Measurements from ENCODE around the gene FOXL1. TPM values are rescaled to one million over a fixed set of nuclear protein-coding genes. Genes with fewer than 3 reads are reported as not detected.

FOXL1 gene
- polyA plus RNA-seq, 3 donors, result not detected

DNA sequence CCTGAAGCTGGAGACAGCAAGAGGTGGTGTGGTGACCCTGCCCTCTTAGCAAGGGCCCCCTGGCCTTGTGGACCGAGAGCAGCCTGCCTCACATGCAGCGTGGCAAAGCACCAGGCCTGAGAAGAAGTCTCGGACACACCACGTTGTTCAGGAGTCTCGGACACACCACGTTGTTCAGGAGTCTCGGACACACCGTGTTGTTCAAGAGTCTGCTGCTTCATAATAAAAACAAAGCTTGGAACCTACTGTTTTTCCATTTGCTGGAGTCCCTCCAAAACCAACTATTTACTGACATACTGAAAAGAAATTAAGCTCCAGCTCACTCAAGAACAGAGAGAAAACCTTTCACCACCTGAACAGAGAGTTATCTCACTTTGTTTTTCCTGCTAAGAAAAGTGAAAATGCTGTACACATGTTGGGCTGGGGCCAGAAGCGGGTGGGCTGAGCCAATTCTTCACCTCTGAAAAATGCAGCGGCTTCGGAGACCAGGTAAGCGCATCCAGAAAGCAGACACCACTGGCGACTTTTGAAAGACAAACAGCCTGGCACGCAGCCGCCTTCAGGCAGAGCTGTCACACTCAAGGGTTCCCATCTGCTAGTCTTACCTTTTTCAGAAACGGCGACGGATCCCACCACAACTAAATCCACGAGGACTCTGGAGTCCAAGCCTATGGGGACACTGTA lies 32.3 kb upstream of the FOXL1 start:
- TF ChIP-seq, protein P1, sequence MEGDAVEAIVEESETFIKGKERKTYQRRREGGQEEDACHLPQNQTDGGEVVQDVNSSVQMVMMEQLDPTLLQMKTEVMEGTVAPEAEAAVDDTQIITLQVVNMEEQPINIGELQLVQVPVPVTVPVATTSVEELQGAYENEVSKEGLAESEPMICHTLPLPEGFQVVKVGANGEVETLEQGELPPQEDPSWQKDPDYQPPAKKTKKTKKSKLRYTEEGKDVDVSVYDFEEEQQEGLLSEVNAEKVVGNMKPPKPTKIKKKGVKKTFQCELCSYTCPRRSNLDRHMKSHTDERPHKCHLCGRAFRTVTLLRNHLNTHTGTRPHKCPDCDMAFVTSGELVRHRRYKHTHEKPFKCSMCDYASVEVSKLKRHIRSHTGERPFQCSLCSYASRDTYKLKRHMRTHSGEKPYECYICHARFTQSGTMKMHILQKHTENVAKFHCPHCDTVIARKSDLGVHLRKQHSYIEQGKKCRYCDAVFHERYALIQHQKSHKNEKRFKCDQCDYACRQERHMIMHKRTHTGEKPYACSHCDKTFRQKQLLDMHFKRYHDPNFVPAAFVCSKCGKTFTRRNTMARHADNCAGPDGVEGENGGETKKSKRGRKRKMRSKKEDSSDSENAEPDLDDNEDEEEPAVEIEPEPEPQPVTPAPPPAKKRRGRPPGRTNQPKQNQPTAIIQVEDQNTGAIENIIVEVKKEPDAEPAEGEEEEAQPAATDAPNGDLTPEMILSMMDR (IDR thresholded peaks at IDR 0.05), result no peak
- no peak overlapping the region for H2AFZ ChIP-seq (ENCODE audit: insufficient read depth, low read depth, low read length, poor library complexity, severe bottlenecking)
- peaks cover 79 to 83% of the 10 kb centered on the region in 2 donors for H3K36me3 Mint-ChIP-seq
- no peaks in the 10 kb centered on the region for H3K79me2 ChIP-seq (ENCODE audit: insufficient read depth, low read length)
- no peak overlapping the region for H3K4me3 ChIP-seq (replicated peaks in 1 of 3; ENCODE audit: low read depth in 2 of 3, low read length in 3 of 3)
- H3K4me3 Mint-ChIP-seq, result no peak overlapping the region
- no peak overlapping the region for H3K9ac ChIP-seq (ENCODE audit: insufficient read depth, low read length, poor library complexity, severe bottlenecking)
- H3K27me3 ChIP-seq (ENCODE audit: control insufficient read depth in 2 of 2, insufficient read depth in 2 of 2, low read length in 2 of 2), result no peaks in the 10 kb centered on the region
- intact Hi-C loops (cut with micrococcal nuclease), result no loop called here
- no peak for DNase-seq
- no peaks in the 10 kb centered on the region for H3K4me1 ChIP-seq (ENCODE audit: control insufficient read depth in 1 of 2, insufficient read depth in 2 of 2, low read length in 2 of 2)
- peaks cover 67 to 99% of the 10 kb centered on the region in 2 donors for H3K36me3 ChIP-seq (replicated peaks in 1 of 2; ENCODE audit: control insufficient read depth in 1 of 2, insufficient read depth in 2 of 2, low read length in 2 of 2)
- H3K4me1 Mint-ChIP-seq, result no peaks in the 10 kb centered on the region
- H3K27me3 Mint-ChIP-seq (ENCODE audit: low read depth in 3 of 3), result peaks cover 0 to 2% (median 0%) of the 10 kb centered on the region in 3 donors
- H3K4me2 ChIP-seq (replicated peaks; ENCODE audit: extremely low read depth, low read length, poor library complexity, severe bottlenecking), result no peak overlapping the region
- no peaks in the 10 kb centered on the region for H4K20me1 ChIP-seq (ENCODE audit: insufficient read depth, low read length)
- H3K9me3 Mint-ChIP-seq, result no peaks in the 10 kb centered on the region
- no peaks in the 10 kb centered on the region for H3K9me3 ChIP-seq (replicated peaks in 1 of 2; ENCODE audit: control insufficient read depth in 1 of 2, insufficient read depth in 1 of 2, low read length in 2 of 2)
- no peak overlapping the region for H3K27ac ChIP-seq (ENCODE audit: low read depth in 1 of 2, low read length in 2 of 2)
- H3K27ac Mint-ChIP-seq, result no peak overlapping the region
- WGBS (ENCODE audit: insufficient coverage), result 97% methylated on average over 18 of the region's 19 CpGs

DNA sequence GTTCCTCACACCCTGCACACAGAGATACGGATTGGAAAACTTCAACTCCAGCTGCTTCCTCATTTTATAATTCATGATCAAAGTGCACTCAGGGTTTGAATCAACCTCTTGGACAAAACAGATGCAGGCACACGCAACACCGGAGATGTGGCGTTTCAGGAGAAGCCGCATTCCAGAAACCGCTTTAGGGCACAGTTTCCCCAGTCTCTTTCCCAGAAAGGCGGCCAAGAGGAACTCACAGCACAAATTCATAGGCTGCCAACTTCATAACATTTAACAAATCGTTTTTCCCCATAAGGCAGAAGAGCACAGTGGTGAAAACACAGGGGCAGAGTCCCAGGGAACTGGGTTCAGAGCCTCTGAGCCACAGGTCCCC lies 31.7 kb upstream of the FOXL1 start:
- Mint-ChIP-seq H3K27me3 (ENCODE audit: low read depth in 3 of 3) (peaks cover 0 to 2% (median 0%) of the 10 kb centered on the region in 3 donors), H3K27ac (no peak overlapping the region), H3K4me3 (no peak overlapping the region), H3K36me3 (peaks cover 79 to 83% of the 10 kb centered on the region in 2 donors), H3K9me3 (no peaks in the 10 kb centered on the region), H3K4me1 (no peaks in the 10 kb centered on the region)
- H3K27ac ChIP-seq (ENCODE audit: low read depth in 1 of 2, low read length in 2 of 2), result no peak overlapping the region
- H3K27me3 ChIP-seq (ENCODE audit: control insufficient read depth in 2 of 2, insufficient read depth in 2 of 2, low read length in 2 of 2), result no peaks in the 10 kb centered on the region
- intact Hi-C loops (cut with micrococcal nuclease), result no loop called here
- peaks cover 63 to 99% of the 10 kb centered on the region in 2 donors for H3K36me3 ChIP-seq (replicated peaks in 1 of 2; ENCODE audit: control insufficient read depth in 1 of 2, insufficient read depth in 2 of 2, low read length in 2 of 2)
- no peak for DNase-seq
- no peak overlapping the region for H3K9ac ChIP-seq (ENCODE audit: insufficient read depth, low read length, poor library complexity, severe bottlenecking)
- WGBS (ENCODE audit: insufficient coverage), result 92% methylated on average over 7 of the region's 8 CpGs
- no peak overlapping the region for H3K4me2 ChIP-seq (replicated peaks; ENCODE audit: extremely low read depth, low read length, poor library complexity, severe bottlenecking)
- no peak overlapping the region for H3K4me3 ChIP-seq (replicated peaks in 1 of 3; ENCODE audit: low read depth in 2 of 3, low read length in 3 of 3)
- H2AFZ ChIP-seq (ENCODE audit: insufficient read depth, low read depth, low read length, poor library complexity, severe bottlenecking), result no peak overlapping the region
- H3K79me2 ChIP-seq (ENCODE audit: insufficient read depth, low read length), result no peaks in the 10 kb centered on the region
- H3K4me1 ChIP-seq (ENCODE audit: control insufficient read depth in 1 of 2, insufficient read depth in 2 of 2, low read length in 2 of 2), result no peaks in the 10 kb centered on the region
- H4K20me1 ChIP-seq (ENCODE audit: insufficient read depth, low read length), result no peaks in the 10 kb centered on the region
- H3K9me3 ChIP-seq (replicated peaks in 1 of 2; ENCODE audit: control insufficient read depth in 1 of 2, insufficient read depth in 1 of 2, low read length in 2 of 2), result no peaks in the 10 kb centered on the region
- TF ChIP-seq, protein P1 (IDR thresholded peaks at IDR 0.05), result no peak

Measured in CD14-positive monocyte (primary cell).